Panc1 (cell line): ENCODE data around the gene CISTR. TPM values are rescaled to one million over a fixed set of nuclear protein-coding genes. Genes with fewer than 3 reads are reported as not detected.

Experiments used
- total RNA-seq: library from RNA; stranded (reverse); gene quantifications from one replicate; pipeline ENCODE4 v1.2.1, GENCODE V29; 2021; ENCODE audit not compliant: unreplicated experiment

Gene CISTR
- total RNA-seq, 1 experiment from 2014 or later = not detected

Other genes with a start within 250 kb of the CISTR start
- not detected for gene NPFF, start 244.5 kb downstream of the CISTR start, total RNA-seq
- gene ATF7, start 125.6 kb downstream of the CISTR start, total RNA-seq = 29.5 TPM
- 290 TPM for gene ATP5MC2, start 75.9 kb downstream of the CISTR start, total RNA-seq
- gene CALCOCO1, start 24.5 kb downstream of the CISTR start, total RNA-seq = 48.0 TPM
- 93.5 TPM for gene HOXC13, start 186.9 kb upstream of the CISTR start, total RNA-seq
- 5.1 TPM for gene HOXC12, start 202.9 kb upstream of the CISTR start, total RNA-seq
- 17.0 TPM for gene HOXC11, start 221.1 kb upstream of the CISTR start, total RNA-seq
- 31.7 TPM for gene HOTAIR, start 223.0 kb upstream of the CISTR start, total RNA-seq
- 154 TPM for gene HOXC10, start 233.2 kb upstream of the CISTR start, total RNA-seq
- gene HOXC9, start 248.2 kb upstream of the CISTR start, total RNA-seq = 37.2 TPM